Measurements from ENCODE around the gene NES.

Gene NES

GRCh38 chr1:156660752-156661112, 16.5 kb downstream of the NES start:
- DNase-seq: no peak

GRCh38 chr1:156659988-156660751, 17.0 kb downstream of the NES start:
- peak; percentile 92 for DNase-seq

GRCh38 chr1:156659661-156659987, 17.6 kb downstream of the NES start:
- no peak for DNase-seq

GRCh38 chr1:156658945-156659574, 18.1 kb downstream of the NES start:
- DNase-seq: no peak

- DNase-seq: no peak
Observed at GRCh38 chr1:156658496-156658895, 18.7 kb downstream of the NES start.

- no peak for DNase-seq
Observed at GRCh38 chr1:156657741-156658319, 19.4 kb downstream of the NES start.

- peak; percentile 78 for DNase-seq
Observed at GRCh38 chr1:156656806-156657740, 20.1 kb downstream of the NES start.

GRCh38 chr1:156655904-156656516, 21.2 kb downstream of the NES start:
- DNase-seq: no peak

GRCh38 chr1:156655151-156655903, 21.9 kb downstream of the NES start:
- DNase-seq: no peak

GRCh38 chr1:156654700-156655099, 22.5 kb downstream of the NES start:
- DNase-seq: no peak

GRCh38 chr1:156652992-156653355, 24.2 kb downstream of the NES start:
- DNase-seq: no peak

GRCh38 chr1:156652131-156652991, 24.8 kb downstream of the NES start:
- DNase-seq: no peak

GRCh38 chr1:156648951-156649350, 28.3 kb downstream of the NES start:
- no peak for DNase-seq

GRCh38 chr1:156648496-156648895, 28.7 kb downstream of the NES start:
- DNase-seq: no peak

- no peak for DNase-seq
Observed at GRCh38 chr1:156647351-156647750, 29.9 kb downstream of the NES start.

- no peak for DNase-seq
Observed at GRCh38 chr1:156646738-156647211, 30.4 kb downstream of the NES start.

- DNase-seq: no peak
Observed at GRCh38 chr1:156645666-156646065, 31.5 kb downstream of the NES start.

- DNase-seq: no peak
Observed at GRCh38 chr1:156645056-156645455, 32.2 kb downstream of the NES start.

GRCh38 chr1:156644640-156645039, 32.6 kb downstream of the NES start:
- DNase-seq: no peak

- no peak for DNase-seq
Observed at GRCh38 chr1:156644146-156644545, 33.1 kb downstream of the NES start.

GRCh38 chr1:156643778-156644092, 33.5 kb downstream of the NES start:
- peak; percentile 17 for DNase-seq

Data from CD4-positive, alpha-beta T cell treated with Interleukin-12 subunit alpha and Interleukin-12 subunit beta, for 1 hour (primary cell).